H9 (cell line): ENCODE results near the gene SORCS2. TPM values are rescaled to one million over a fixed set of nuclear protein-coding genes. Genes with fewer than 3 reads are reported as not detected.
A peak's percentile ranks its signal among the peaks of the same experiment; 100 is the strongest.

Source experiments
- DNase-seq: peaks from one replicate; pipeline ENCODE4 v3.0.0-alpha.2; 2017
- H2AFZ ChIP-seq: one replicate; pipeline ENCODE4 v1.6.1; 2013; ENCODE audit warnings: mild to moderate bottlenecking, low read length, control low read depth, moderate library complexity
- H2AK5ac ChIP-seq: 2 replicates; pipeline ENCODE4 v1.6.1; 2013; ENCODE audit warnings: low read length, control low read depth, mixed read lengths; ENCODE audit not compliant: insufficient read length
- H2BK120ac ChIP-seq: one replicate; pipeline ENCODE4 v1.6.1; 2013; ENCODE audit warnings: low read depth, mild to moderate bottlenecking, low read length, control low read depth, inconsistent platforms; ENCODE audit not compliant: poor library complexity, severe bottlenecking
- H2BK12ac ChIP-seq: 2 replicates; pipeline ENCODE4 v1.6.1; 2013; ENCODE audit warnings: low read length, control low read depth, mixed read lengths, low read depth; ENCODE audit not compliant: insufficient read length
- H2BK15ac ChIP-seq: 2 replicates; pipeline ENCODE4 v1.6.1; 2013; ENCODE audit warnings: low read depth, low read length, control low read depth
- H2BK20ac ChIP-seq: one replicate; pipeline ENCODE4 v1.6.1; 2013; ENCODE audit warnings: low read depth, mild to moderate bottlenecking, low read length, control low read depth, inconsistent platforms; ENCODE audit not compliant: poor library complexity, severe bottlenecking
- H2BK5ac ChIP-seq: 2 replicates; pipeline ENCODE4 v1.6.1; 2013; ENCODE audit warnings: low read length, control low read depth, mixed read lengths; ENCODE audit not compliant: insufficient read length
- H3K14ac ChIP-seq: 2 replicates; pipeline ENCODE4 v1.6.1; 2013; ENCODE audit warnings: low read length, control low read depth; ENCODE audit not compliant: insufficient read depth
- H3K18ac ChIP-seq: 2 replicates; pipeline ENCODE4 v1.6.1; 2013; ENCODE audit warnings: low read depth, mild to moderate bottlenecking, mixed read lengths, low read length, control low read depth; ENCODE audit not compliant: insufficient read length
- H3K23ac ChIP-seq: 2 replicates; pipeline ENCODE4 v1.6.1; 2013; ENCODE audit warnings: low read length, control low read depth, mixed read lengths, low read depth; ENCODE audit not compliant: insufficient read length
- H3K23me2 ChIP-seq: 2 replicates; pipeline ENCODE4 v1.6.1; 2013; ENCODE audit warnings: low read depth, mild to moderate bottlenecking, mixed read lengths, low read length, control low read depth; ENCODE audit not compliant: insufficient read length, poor library complexity, severe bottlenecking
- H3K27ac ChIP-seq: 2 replicates; pipeline ENCODE4 v1.5.1; 2013; ENCODE audit warnings: low read length, control low read depth, mixed read lengths, low read depth; ENCODE audit not compliant: insufficient read length
- H3K27me3 ChIP-seq: 2 replicates; pipeline ENCODE4 v1.6.1; 2013; ENCODE audit warnings: low read length, control low read depth, inconsistent platforms; ENCODE audit not compliant: insufficient read depth
- H3K4ac ChIP-seq: 2 replicates; pipeline ENCODE4 v1.6.1; 2013; ENCODE audit warnings: low read depth, mild to moderate bottlenecking, control low read depth, inconsistent platforms, low read length, moderate library complexity
- H3K4me1 ChIP-seq: 2 replicates; pipeline ENCODE4 v1.6.1; 2013; ENCODE audit warnings: low read length, control low read depth, inconsistent platforms; ENCODE audit not compliant: insufficient read depth
- H3K4me2 ChIP-seq: 2 replicates; pipeline ENCODE4 v1.6.1; 2013; ENCODE audit warnings: low read length, control low read depth, mixed read lengths; ENCODE audit not compliant: insufficient read length, insufficient read depth
- H3K56ac ChIP-seq: 2 replicates; pipeline ENCODE4 v1.6.1; 2013; ENCODE audit warnings: low read depth, mild to moderate bottlenecking, mixed read lengths, low read length, control low read depth; ENCODE audit not compliant: insufficient read length
- H3K79me1 ChIP-seq: 2 replicates; pipeline ENCODE4 v1.6.1; 2013; ENCODE audit warnings: low read depth, mild to moderate bottlenecking, moderate library complexity, low read length, control low read depth, inconsistent platforms; ENCODE audit not compliant: insufficient read depth, poor library complexity, severe bottlenecking
- H3K79me2 ChIP-seq: 2 replicates; pipeline ENCODE4 v1.6.1; 2013; ENCODE audit warnings: low read length, control low read depth, inconsistent platforms; ENCODE audit not compliant: insufficient read depth
- H3K9ac ChIP-seq: 2 replicates; pipeline ENCODE4 v1.6.1; 2013; ENCODE audit warnings: low read length, control low read depth, mixed read lengths; ENCODE audit not compliant: insufficient read length; ENCODE audit errors: extremely low read depth
- H3K9me3 ChIP-seq: one replicate; pipeline ENCODE4 v1.6.1; 2013; ENCODE audit warnings: low read depth, low read length, inconsistent platforms; ENCODE audit not compliant: control insufficient read depth
- H3T11ph ChIP-seq: one replicate; pipeline ENCODE4 v1.6.1; 2013; ENCODE audit warnings: mild to moderate bottlenecking, low read length, control low read depth, inconsistent platforms
- H4K20me1 ChIP-seq: one replicate; pipeline ENCODE4 v1.6.1; 2013; ENCODE audit not compliant: control insufficient read depth, insufficient read length, insufficient read depth
- H4K5ac ChIP-seq: 2 replicates; pipeline ENCODE4 v1.6.1; 2013; ENCODE audit warnings: low read depth, mild to moderate bottlenecking, mixed read lengths, low read length, control low read depth; ENCODE audit not compliant: insufficient read length
- H4K8ac ChIP-seq: replicated peaks from 2 replicates; pipeline ENCODE4 v1.6.1; 2013; ENCODE audit warnings: low read length, control low read depth, mixed read lengths, low read depth; ENCODE audit not compliant: insufficient read length
- H4K91ac ChIP-seq: 2 replicates; pipeline ENCODE4 v1.6.1; 2013; ENCODE audit warnings: low read depth, mild to moderate bottlenecking, moderate library complexity, mixed read lengths, low read length, control low read depth; ENCODE audit not compliant: insufficient read length
- H3K27ac Mint-ChIP-seq, 3 experiments: 2 replicates in 2 of 3; 3 replicates in 1 of 3; pipeline ENCODE4 v1.8.0; 2020 to 2021; ENCODE audit warnings: mixed read lengths in 3 of 3, mild to moderate bottlenecking in 1 of 3, moderate library complexity in 1 of 3
- H3K27me3 Mint-ChIP-seq: 2 replicates; pipeline ENCODE4 v1.8.0; 2021; ENCODE audit warnings: low read depth, mild to moderate bottlenecking, moderate library complexity, mixed read lengths
- H3K36me3 Mint-ChIP-seq, 3 experiments: 2 replicates in 2 of 3; 3 replicates in 1 of 3; pipeline ENCODE4 v1.8.0; 2020 to 2021; ENCODE audit warnings: low read depth in 3 of 3, mixed read lengths in 3 of 3; ENCODE audit not compliant: insufficient read depth in 1 of 3
- H3K4me1 Mint-ChIP-seq, 2 experiments: 2 replicates each; pipeline ENCODE4 v1.8.0; 2020; ENCODE audit warnings: mixed read lengths in 2 of 2
- H3K4me3 Mint-ChIP-seq, 2 experiments: 2 replicates in 1 of 2; 3 replicates in 1 of 2; pipeline ENCODE4 v1.8.0; 2020 to 2021; ENCODE audit warnings: mild to moderate bottlenecking in 2 of 2, mixed read lengths in 2 of 2, moderate library complexity in 1 of 2
- H3K9me3 Mint-ChIP-seq, 2 experiments: 2 replicates in 1 of 2; 3 replicates in 1 of 2; pipeline ENCODE4 v1.8.0; 2020; ENCODE audit warnings: mild to moderate bottlenecking in 2 of 2, mixed read lengths in 2 of 2, moderate library complexity in 1 of 2
- WGBS: extraction: QIAGEN DNeasy Blood & Tissue Kit; methylation state at CpG from one replicate; pipeline ENCODE4 v1.1.7; 2013; ENCODE audit warnings: missing lambda C conversion rate, low lambda C conversion rate, mixed read lengths; ENCODE audit not compliant: insufficient read length; ENCODE audit errors: extremely low coverage; 5-methylcytosine and 5-hydroxymethylcytosine counted together
- total RNA-seq: library from RNA; stranded (reverse); gene quantifications from 2 replicates; pipeline ENCODE4 v1.2.1, GENCODE V29; 2021
- TF ChIP-seq, protein P1 (sequence below): fragments of 200-600 bp; sonication (generic); conservative IDR thresholded peaks from 3 replicates; pipeline ENCODE4 v1.8.0; 2021; ENCODE audit warnings: antibody characterized with exemption, mild to moderate bottlenecking

SORCS2 gene
- total RNA-seq, 1 experiment from 2014 or later = 0.57 TPM

DNA sequence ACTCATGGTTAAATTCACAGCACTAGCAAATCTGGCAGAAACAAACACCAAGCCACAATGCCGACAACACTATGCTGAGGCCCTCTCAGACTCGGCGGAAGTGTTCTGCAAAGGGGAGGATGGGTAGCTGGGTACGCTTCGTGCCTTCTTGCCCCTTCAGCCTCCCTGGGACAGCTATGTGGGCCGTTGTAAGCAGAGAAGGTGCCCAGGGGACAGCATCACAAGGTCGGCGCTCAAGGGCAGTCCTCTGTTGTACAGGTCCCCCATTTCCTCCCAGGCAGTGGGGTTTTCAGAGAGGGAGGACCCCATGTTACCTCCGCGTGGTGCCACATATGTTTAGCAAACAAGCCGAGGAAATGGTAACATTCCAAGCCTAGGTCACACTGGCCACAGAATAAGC, 573.7 kb downstream of the SORCS2 start:
- no peaks in the 10 kb centered on the region for H3K27me3 ChIP-seq
- H3K4me3 Mint-ChIP-seq = no peak overlapping the region
- H3K4ac ChIP-seq = no peak overlapping the region
- no peak overlapping the region for H3K4me2 ChIP-seq
- H3K27me3 Mint-ChIP-seq = no peaks in the 10 kb centered on the region
- H3K9me3 Mint-ChIP-seq = no peaks in the 10 kb centered on the region
- no peak overlapping the region for H2BK20ac ChIP-seq
- H4K20me1 ChIP-seq = no peaks in the 10 kb centered on the region
- no peak overlapping the region for H3K23ac ChIP-seq
- DNase-seq = no peak
- no peak overlapping the region for H2BK5ac ChIP-seq
- H2AFZ ChIP-seq = no peak overlapping the region
- no peaks in the 10 kb centered on the region for H3K79me1 ChIP-seq
- no peak overlapping the region for H3K9ac ChIP-seq
- H3K27ac Mint-ChIP-seq = peak overlapping the region in 2 of 3 experiments; percentile 25 to 27; a peak in 2 of 7 replicates
- no peak overlapping the region for H4K91ac ChIP-seq
- H2BK12ac ChIP-seq = no peak overlapping the region
- no peak overlapping the region for H4K5ac ChIP-seq
- H4K8ac ChIP-seq = no peak overlapping the region
- WGBS = no CpG with 5 or more reads among the region's 11 CpGs
- no peak overlapping the region for H3K56ac ChIP-seq
- H2AK5ac ChIP-seq = no peak overlapping the region
- H3K36me3 Mint-ChIP-seq = peaks cover 0 to 4% (median 4%) of the 10 kb centered on the region in 3 experiments; a peak in 2 of 7 replicates
- no peak overlapping the region for H3K18ac ChIP-seq
- no peak overlapping the region for H2BK15ac ChIP-seq
- TF ChIP-seq, protein P1, sequence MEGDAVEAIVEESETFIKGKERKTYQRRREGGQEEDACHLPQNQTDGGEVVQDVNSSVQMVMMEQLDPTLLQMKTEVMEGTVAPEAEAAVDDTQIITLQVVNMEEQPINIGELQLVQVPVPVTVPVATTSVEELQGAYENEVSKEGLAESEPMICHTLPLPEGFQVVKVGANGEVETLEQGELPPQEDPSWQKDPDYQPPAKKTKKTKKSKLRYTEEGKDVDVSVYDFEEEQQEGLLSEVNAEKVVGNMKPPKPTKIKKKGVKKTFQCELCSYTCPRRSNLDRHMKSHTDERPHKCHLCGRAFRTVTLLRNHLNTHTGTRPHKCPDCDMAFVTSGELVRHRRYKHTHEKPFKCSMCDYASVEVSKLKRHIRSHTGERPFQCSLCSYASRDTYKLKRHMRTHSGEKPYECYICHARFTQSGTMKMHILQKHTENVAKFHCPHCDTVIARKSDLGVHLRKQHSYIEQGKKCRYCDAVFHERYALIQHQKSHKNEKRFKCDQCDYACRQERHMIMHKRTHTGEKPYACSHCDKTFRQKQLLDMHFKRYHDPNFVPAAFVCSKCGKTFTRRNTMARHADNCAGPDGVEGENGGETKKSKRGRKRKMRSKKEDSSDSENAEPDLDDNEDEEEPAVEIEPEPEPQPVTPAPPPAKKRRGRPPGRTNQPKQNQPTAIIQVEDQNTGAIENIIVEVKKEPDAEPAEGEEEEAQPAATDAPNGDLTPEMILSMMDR = no peak
- H3K14ac ChIP-seq = no peak overlapping the region
- peaks cover 25 to 30% of the 10 kb centered on the region in 2 experiments for H3K4me1 Mint-ChIP-seq
- no peaks in the 10 kb centered on the region for H3K23me2 ChIP-seq
- H3K4me1 ChIP-seq = no peaks in the 10 kb centered on the region
- no peaks in the 10 kb centered on the region for H3K9me3 ChIP-seq
- no peaks in the 10 kb centered on the region for H3K79me2 ChIP-seq
- no peak overlapping the region for H3K27ac ChIP-seq
- no peak overlapping the region for H3T11ph ChIP-seq
- H2BK120ac ChIP-seq = no peak overlapping the region
